Measurements from ENCODE around the gene ALAD. TPM values are rescaled to one million over a fixed set of nuclear protein-coding genes. Genes with fewer than 3 reads are reported as not detected.
A peak's percentile ranks its signal among the peaks of the same experiment; 100 is the strongest.

The ALAD gene
- total RNA-seq, 2 donors from 2014 or later = 32.8 to 39.1 TPM

DNA sequence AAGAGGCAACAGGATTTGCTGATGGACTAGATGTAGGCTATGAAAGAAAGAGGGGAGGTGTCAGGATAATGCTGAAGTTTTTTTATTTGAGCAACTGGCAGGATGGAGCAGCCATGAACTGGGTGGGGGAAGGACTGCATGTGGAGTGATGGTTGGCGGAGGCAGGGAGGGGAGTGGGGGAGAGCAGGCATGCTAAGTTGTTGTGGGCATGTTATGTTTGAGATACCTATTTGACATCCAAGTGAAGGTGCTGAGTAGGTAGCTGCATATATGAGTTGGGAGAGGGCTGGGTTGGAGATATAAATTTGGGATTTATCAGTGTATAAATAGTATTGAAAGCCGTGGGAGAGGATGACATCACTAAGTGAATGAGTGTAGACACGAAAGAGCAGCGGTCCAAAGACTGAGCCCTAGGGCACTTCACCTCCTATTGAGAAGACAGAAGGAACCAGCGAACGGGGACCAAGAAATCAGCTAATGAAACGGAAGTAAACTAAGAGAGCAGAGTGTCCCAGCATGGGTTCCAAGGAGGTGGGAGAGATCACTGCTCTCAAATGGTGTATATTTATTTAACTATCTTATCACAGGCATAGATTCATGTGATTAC is 44.3 kb downstream of the ALAD start:
- ATAC-seq (no peak), DNase-seq (no peak)
- intact Hi-C loops (cut with DNase I) = no loop called here

DNA sequence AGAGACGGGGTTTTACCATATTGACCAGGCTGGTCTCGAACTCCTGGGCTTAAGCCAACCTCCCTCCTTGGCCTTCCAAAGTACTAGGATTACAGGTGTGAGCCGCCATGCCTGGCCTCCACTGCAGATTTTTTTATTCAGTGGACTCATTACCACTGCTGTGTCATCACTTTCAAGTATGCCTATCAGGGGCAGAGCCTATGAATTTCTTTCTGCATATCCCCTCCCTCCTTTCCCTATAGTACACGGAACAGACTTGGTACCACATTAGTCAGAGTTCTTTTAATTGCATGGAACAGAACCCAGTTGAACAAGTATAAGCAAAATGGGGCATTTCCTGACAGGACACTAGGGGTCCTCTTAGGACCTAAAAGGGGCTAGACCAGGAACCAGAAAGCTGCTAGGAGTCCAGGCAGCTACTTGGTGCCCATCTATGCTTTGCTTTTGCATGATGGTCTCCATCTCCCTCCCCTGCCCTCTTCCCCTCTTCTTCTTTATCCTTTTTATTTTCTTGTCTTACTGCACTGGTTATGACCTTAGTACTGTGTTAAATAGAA is 46.0 kb downstream of the ALAD start:
- ATAC-seq = no peak
- intact Hi-C loops (cut with DNase I) = no loop called here
- DNase-seq = no peak

DNA sequence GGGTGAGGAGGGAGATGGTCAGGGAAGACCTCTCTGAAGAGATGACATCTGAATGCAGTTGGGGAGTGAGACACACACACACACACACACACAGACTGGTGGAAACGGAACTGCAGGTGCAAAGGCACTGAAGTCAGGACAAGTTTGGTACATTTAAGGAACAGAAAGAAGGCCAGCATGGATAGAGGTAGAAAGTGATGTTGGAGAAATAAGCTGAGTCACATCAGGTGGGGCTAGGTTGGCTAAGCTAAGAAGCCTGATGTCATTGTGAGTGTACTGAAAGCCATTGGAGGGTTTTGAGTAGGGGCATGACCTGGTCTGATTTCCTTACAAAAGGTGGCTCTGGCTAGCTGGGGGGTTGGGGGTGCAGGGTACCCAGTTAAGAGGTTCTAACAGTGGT is 48.7 kb downstream of the ALAD start:
- DNase-seq (no peak), ATAC-seq (no peak)
- intact Hi-C loops (cut with DNase I) = no loop called here

DNA sequence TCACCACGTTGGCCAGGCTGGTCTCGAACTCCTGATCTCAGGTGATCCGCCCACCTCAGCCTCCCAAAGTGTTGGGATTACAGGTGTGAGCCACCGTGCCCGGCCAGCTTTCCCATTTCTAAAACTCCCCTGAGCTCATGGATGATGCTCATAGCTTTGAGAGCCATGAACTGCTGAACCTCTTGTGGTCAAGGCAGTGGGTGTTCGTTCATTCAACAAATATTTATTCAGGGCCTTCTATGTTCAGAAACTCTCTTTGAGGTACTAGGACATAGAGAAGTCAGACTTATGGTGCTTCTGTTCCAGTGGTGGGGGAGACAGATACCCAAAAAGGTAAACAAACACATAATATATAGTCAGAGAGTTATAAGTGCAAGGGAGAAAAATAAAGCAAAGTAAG is 49.1 kb downstream of the ALAD start:
- DNase-seq = no peak
- ATAC-seq = no peak
- intact Hi-C loops (cut with DNase I) = no loop called here

DNA sequence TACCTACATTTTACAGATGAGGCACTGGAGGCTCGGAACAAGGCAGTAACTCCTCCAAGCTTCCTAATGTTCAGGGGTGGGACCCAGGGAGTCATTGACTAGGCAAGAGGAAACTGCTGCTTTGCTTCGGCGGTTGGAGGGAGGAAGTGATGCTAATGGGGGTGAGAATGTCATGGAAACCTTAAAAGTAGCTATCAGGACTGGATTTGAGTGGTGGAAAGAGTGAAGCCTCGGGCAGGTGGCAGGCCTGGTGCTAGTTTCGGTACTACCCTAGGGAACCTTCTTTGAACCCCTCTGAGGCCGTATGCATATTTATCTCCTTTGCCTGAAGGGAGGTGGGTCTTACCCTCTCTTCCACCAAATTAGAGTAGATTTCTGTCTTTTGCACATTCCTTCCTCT is 50.1 kb downstream of the ALAD start:
- intact Hi-C loops (cut with DNase I) = no loop called here
- no peak for DNase-seq
- no peak for ATAC-seq

DNA sequence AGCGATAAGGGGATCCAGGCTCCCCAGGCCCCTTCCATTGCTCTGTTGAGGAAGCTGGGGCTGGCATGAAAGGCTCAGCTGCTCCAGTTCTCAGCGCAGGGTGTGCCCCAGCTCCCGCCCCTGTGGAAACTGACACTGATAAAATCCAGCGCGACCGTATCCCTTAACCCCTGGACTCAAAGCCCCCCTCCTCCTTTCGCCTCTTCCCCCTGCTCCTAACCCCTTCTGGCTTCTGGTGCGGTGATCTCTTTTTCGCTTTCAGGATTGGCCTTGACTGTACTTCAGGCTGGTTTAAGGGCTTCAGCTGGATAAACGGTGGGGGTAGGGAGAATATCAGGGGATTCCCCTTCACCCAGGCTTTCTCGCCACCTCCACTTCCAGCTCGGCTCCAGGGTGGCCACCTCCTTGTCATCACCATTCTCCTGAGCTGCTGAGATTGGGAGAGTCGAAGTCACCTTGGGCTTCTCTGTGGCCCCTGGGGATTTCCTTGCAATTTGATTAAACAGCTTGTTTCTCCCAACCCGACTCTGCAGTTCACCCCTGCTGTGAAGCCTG is 50.9 kb downstream of the ALAD start:
- ATAC-seq (peak in 1 of 2 donors; percentile 39), DNase-seq (no peak)
- intact Hi-C loops (cut with DNase I) = no loop called here

DNA sequence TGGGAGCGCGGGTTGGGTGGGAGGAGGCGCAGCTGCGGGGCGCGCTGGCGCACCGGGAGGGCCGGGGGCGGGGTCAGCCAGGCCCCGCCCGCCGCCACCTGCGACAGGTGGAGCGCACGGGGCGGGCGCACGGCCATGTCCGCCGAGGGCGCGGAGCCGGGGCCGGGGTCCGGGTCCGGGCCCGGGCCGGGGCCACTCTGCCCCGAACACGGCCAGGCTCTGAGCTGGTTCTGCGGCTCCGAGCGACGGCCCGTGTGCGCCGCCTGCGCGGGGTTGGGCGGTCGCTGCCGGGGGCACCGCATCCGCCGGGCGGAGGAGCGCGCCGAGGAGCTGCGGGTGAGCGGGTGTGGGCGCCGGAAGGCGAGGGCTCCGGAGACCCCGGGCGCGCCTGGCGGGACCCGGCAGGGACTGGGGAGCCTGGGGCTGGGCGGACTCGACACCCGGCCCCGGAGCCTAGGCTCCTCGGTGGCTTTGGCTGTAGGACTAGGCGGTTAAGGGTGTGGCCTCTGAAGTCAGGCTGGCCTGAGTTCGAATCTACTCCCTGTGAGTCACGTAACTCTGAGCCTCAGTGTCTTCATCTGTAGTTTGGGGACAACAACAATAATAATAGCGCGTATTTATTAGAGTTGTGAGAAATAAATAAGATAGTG is 51.5 kb downstream of the ALAD start, which contains the start of gene BSPRY:
Gene BSPRY (plus strand): TSS at position 97 of the 650 bp plus-strand sequence. CDS start 39 bp downstream, at position 136.
- ATAC-seq (peak; percentile 55 to 62), DNase-seq (no peak)
- intact Hi-C loops (cut with DNase I) = no loop called here

DNA sequence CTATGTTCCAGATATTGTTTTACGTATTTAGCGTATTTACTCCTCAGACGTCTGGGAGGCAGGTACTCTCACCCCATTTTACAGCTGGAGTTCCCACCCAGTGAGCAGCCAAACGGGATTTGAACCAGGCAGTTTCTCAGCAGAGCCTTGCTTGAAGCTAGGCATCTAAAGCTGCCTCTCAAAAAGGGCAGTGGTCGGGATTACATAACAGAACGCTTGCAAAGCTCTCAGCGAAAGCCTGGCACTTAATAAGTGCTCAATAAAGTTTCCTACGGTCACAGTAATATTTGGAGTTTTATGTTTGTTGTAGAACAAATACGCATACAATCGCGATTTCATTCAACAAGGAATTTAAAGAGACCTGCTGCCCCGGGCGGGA is 52.0 kb downstream of the ALAD start:
- DNase-seq (no peak), ATAC-seq (no peak)
- intact Hi-C loops (cut with DNase I) = no loop called here

DNA sequence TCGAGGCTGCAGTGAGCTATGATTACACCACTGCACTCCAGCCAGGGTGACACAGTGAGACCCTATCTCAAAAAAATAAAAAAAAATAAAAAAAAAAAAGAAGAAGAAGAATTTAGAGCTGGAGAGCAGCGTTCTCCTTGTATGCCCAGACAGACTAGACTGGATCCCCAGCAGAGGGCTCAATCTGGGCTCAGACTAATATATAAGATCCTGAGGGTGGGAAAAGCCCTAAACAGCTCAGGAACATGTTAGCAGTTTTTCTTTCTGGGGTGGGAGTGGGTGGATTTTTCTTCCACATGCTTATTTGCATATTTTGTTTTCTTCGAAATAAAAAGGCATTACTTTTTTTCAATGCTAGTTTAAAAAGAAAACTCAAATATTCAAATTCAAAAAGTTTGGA is 52.6 kb downstream of the ALAD start:
- ATAC-seq (no peak), DNase-seq (no peak)
- intact Hi-C loops (cut with DNase I) = no loop called here

DNA sequence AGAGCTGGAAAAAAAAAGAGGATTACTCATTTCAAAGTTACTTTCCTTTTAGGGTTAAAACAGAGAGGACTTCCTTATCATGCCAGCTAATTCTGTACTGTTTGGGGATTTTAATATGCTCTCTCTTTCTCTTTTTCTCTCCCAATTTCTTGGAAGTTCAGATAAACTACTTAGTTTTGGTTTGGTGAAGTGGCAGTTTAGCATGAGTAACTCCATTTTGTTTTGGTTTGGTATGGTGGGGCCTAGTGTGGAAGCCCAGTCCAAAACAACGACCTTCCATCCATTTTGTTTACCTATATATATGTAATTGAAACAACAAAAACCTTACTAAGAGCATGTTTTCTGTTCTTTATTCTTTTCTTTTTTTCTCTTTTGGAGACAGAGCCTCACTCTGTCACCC is 55.4 kb downstream of the ALAD start:
- DNase-seq (no peak), ATAC-seq (no peak)
- intact Hi-C loops (cut with DNase I) = no loop called here

DNA sequence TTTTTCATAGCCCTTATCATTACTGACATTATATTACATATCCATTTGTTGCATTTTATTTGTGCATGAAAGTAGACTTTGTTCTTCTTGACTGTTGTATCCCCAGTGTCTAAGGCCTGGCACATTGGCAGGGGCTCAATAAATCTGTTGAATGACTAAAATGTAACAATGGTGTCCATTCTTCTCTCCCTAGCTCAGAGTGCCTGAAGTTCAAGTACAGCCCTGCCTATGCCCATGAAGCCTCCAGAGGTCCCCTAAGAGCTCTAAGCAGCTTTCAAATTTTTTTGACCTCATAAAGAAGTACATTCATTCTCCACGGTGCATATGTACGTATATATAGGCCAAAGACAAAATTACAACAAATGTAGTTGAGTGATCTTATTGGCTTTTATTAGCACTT is 55.9 kb downstream of the ALAD start:
- ATAC-seq (no peak), DNase-seq (no peak)
- intact Hi-C loops (cut with DNase I) = no loop called here

DNA sequence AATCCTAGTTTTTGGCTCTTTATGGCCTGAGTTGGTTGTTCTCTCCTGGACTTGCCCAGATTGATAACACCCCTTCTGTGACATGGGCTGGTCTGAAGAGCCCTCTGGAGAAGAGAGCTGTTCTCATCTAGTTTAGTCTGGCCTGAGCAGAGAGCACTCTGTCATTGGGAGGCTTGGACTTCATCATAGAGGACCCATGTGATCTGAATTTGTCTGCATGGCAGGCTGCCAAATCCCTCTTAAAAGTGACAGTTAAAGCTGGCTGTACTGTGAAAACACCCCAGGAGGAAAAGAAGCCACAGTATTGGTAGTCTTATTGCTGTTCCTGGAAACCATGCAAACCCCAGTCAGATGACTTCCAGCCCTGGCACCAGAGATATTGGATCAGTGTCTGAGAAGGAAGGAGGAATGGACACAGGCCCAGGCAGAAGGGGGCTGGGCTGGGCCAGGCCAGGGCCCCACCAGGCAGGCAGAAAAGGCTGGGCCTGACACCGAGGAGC is 57.3 kb downstream of the ALAD start:
- DNase-seq (peak; percentile 87), ATAC-seq (peak; percentile 79 to 85)
- intact Hi-C loops (cut with DNase I) = no loop called here

DNA sequence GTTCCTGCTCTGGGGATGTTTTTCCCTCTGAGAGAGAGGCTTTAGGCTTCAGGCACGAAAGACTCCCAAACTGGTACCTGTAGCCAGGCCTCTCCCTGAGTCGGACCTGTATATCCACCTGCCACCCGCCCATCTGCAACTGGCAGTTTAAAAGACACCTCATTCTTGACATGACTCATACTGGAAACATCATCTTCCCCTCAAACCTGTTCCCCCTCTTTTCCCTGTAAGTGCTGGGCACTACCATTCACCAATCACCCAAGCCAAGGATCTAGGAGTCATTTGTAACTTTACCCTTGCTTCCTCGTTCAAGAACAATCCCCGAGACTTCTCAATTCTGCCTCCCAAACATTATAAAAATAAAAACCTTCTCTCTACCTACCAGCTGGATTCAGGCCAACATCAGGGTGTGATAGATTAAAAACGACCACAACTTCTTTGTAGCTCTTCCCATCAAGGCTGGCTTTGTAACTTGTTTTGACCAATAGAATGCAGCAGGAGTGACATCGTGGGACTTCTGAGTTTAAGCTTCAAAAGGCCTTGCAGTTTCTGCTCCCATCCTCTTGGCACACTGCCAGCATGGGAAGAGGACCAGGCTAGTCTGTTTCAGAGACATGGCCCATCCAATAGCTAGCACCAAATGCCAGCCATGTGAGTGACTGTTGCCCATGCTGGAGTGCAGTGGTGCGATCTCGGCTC is 59.2 kb downstream of the ALAD start:
- intact Hi-C loops (cut with DNase I) = no loop called here
- ATAC-seq (no peak), DNase-seq (no peak)

DNA sequence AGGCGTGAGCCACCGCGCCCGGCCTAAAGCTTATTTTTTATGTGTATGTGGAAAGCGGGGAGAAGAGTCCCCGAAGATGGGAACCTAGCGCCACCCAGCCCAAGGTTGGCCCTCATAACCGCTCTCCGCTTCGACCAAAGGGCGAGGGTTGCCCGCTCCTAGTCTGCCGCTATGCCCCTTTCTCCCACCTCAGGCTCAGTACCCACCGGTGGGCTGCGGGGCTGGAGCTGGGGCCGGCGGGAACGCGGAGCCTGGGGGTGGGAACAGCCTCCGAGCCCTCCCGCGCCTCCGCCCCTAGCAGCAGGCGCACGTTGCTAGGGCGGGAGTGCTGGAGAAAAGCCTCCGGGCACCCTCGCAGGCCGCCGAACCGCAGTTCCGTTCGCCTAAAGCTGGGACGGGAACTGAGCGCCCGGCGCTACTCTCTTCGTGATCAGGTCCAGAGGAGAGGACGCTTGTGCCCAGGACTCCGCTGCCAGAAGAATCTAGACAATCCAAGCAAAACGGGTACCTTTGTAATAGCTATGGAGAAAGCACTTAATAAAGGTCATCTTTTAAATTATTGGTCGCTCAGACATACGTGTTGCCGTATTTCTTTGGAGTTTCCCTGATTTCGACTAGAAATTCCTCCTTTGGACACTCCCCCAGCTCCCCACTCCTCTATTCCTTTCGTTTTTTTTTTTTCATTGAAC is 60.9 kb downstream of the ALAD start, which contains the start of gene WDR31:
Gene WDR31 (minus strand): TSS at position 265 of the 689 bp plus-strand sequence. CDS start 8,253 bp downstream, outside the sequence.
- intact Hi-C loops (cut with DNase I) = no loop called here
- ATAC-seq = peak; percentile 90 to 96
- DNase-seq = peak; percentile 89

DNA sequence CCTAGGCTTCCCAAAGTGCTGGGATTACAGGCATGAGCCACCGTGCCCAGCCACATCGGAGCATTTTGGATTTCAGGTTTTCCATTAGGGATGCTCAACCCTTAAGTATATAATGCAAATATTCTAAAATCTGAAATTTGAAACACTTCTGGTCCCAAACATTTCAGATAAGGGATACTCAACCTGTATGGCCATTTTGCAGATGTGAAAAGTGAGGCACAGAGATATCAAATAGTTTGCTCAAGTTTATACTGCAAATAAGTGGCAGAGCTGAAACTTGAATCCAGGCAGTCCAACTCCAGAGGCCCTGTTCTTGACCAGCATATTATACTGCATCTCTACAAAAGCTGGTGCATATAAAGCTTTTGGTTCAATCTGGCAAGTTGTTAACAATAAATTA is 63.4 kb downstream of the ALAD start:
- intact Hi-C loops (cut with DNase I) = no loop called here
- ATAC-seq (no peak), DNase-seq (no peak)

Measured in left cardiac atrium (tissue), 4 donors.